Peyer's patch (tissue), 4 donors: ENCODE measurements around the gene CCDC187.

Experiments used
- POLR2A ChIP-seq, 2 donors: fragments of 450-650 bp; IDR thresholded peaks; one replicate each; pipeline ENCODE4 v1.5.1; 2017; ENCODE audit warnings: antibody characterized with exemption in 2 of 2, mild to moderate bottlenecking in 2 of 2, moderate library complexity in 2 of 2
- TF ChIP-seq, protein P1 (sequence below), 6 experiments: fragments of 450-650 bp in 4 of 6; fragments of 200-600 bp in 2 of 6; sonication (generic) in 1 of 6; IDR thresholded peaks; one replicate each; pipeline ENCODE4 v1.5.1; 2017 to 2019; ENCODE audit warnings: antibody characterized with exemption in 6 of 6, mild to moderate bottlenecking in 3 of 6, moderate library complexity in 1 of 6

DNA sequence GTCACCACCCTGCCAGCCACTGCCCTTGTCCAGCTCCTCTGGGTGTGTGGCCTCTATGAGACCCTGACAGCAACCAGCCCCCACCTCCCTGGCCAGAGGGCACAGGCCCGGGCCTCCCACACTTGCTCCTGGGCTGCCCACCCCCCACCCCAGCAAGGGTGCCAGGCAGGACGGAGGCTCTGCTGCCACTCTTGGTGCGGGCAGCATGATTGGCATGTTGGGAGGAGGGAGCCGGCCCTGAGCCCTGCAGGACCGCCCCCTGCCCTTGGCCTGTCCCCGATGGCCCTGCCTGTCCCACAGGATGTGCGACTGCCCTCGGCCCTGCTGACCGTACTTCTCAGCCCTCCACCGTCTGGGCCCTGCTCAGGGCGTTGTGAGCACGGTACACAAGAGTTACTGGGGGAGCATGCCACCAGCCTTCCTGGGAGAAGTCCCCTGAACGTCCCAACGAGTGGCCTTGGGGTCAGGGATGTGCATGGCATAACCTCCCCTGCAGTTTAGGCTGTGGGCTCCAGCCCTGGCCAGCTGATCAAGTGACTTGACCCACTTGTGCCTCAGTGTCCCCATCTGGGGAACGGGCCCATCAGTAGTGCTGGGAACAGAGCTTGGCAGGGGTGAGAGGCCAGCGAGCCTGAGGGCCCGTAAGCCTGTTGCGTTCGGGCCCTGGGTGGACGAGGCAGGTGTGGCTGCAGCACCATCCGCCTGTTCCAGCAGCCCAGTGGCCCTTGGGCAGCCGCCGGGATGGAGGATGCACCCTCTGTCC, 39.4 kb upstream of the CCDC187 start:
- TF ChIP-seq, protein P1, sequence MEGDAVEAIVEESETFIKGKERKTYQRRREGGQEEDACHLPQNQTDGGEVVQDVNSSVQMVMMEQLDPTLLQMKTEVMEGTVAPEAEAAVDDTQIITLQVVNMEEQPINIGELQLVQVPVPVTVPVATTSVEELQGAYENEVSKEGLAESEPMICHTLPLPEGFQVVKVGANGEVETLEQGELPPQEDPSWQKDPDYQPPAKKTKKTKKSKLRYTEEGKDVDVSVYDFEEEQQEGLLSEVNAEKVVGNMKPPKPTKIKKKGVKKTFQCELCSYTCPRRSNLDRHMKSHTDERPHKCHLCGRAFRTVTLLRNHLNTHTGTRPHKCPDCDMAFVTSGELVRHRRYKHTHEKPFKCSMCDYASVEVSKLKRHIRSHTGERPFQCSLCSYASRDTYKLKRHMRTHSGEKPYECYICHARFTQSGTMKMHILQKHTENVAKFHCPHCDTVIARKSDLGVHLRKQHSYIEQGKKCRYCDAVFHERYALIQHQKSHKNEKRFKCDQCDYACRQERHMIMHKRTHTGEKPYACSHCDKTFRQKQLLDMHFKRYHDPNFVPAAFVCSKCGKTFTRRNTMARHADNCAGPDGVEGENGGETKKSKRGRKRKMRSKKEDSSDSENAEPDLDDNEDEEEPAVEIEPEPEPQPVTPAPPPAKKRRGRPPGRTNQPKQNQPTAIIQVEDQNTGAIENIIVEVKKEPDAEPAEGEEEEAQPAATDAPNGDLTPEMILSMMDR (IDR thresholded peaks at IDR 0.05): no peak
- TF ChIP-seq POLR2A (IDR thresholded peaks at IDR 0.05): no peak
